C4-2B (cell line): Measurements from ENCODE around the gene LHFPL6.

Source experiments
- ZFX ChIP-seq: fragments of 450-650 bp; IDR thresholded peaks from 2 replicates; pipeline ENCODE4 v1.6.1; 2017
- TF ChIP-seq, protein P1 (sequence below): fragments of 450-650 bp; conservative IDR thresholded peaks from 2 replicates; pipeline ENCODE4 v1.5.1; 2017; ENCODE audit warnings: mild to moderate bottlenecking

DNA sequence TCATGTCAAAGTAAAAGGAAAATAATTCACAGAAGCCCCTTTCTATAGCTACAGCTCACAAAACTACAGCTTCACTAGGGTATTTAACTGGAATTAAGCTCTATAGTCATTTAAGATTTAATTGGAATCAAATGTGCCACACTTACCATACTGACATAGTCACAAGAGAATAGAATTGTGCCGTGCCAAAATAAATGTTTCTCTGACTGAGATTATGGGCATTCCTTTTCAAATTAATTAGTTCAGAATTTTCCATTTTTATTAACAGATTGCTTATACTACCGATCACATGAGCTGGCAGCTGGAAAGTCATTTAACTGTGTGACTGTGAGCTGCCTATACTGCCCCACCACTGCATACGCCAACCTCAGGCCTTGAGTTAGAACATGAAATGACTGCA lies 108.4 kb downstream of the LHFPL6 start:
- TF ChIP-seq, protein P1, sequence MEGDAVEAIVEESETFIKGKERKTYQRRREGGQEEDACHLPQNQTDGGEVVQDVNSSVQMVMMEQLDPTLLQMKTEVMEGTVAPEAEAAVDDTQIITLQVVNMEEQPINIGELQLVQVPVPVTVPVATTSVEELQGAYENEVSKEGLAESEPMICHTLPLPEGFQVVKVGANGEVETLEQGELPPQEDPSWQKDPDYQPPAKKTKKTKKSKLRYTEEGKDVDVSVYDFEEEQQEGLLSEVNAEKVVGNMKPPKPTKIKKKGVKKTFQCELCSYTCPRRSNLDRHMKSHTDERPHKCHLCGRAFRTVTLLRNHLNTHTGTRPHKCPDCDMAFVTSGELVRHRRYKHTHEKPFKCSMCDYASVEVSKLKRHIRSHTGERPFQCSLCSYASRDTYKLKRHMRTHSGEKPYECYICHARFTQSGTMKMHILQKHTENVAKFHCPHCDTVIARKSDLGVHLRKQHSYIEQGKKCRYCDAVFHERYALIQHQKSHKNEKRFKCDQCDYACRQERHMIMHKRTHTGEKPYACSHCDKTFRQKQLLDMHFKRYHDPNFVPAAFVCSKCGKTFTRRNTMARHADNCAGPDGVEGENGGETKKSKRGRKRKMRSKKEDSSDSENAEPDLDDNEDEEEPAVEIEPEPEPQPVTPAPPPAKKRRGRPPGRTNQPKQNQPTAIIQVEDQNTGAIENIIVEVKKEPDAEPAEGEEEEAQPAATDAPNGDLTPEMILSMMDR = no peak
- no peak for TF ChIP-seq ZFX
